ENCODE results near the gene NLGN4X.

The NLGN4X gene

DNA sequence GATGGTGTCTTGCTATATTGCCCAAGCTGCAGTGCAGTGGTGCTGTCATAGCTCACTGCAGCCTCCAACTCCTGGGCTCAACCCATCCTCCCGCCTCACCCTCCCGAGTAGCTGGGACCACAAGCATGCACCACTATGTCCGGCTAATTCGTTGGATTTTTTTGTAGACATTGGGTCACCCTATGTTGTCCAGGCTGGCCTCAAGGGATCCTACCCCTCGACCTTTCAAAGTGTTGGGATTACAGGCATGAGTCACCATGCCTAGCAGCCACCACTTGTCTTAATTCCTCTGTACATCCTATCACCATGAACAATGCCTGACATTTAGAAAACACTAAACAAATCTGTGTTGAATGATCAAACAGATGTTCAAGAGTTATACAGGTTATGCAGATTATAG is 76.7 kb downstream of the NLGN4X start:
- no peak for DNase-seq (ENCODE audit: low read depth)

DNA sequence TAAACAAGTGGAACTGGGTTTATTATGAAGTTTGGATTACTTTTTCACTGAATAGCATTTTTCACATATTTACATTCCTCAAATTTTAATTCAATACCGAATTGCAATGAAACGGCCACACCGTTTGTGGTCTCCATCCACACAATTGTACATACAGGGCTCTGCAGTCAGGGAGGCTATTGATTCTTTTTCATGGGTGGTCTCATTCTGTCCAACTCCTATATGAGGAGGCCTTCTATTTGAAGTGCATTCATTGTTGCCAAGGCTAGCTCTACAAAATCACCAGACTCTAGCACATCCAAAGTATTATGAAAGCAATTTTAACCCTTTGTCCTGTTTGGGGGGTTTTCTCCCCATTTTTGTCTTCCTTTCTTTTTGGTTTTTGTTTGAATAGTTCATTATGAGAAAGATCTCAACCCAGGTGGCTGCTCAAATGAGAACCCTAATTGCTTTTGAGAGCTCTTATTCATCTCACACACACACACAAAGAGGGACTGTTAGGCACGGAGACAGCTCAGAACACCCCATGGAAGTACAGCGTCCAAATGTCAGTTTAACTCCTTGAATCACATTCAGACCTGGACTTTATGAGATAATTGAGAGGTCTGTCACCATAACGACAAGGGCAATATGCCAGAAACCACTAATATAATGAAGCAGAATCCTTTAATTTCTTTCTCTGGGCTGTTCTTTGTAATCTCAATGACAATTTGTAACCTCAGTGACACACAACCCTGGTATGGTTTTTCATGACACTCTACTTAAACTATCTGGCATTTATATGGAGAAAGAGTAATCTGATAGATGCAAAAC is 79.4 kb downstream of the NLGN4X start:
- no peak for DNase-seq (ENCODE audit: low read depth)

DNA sequence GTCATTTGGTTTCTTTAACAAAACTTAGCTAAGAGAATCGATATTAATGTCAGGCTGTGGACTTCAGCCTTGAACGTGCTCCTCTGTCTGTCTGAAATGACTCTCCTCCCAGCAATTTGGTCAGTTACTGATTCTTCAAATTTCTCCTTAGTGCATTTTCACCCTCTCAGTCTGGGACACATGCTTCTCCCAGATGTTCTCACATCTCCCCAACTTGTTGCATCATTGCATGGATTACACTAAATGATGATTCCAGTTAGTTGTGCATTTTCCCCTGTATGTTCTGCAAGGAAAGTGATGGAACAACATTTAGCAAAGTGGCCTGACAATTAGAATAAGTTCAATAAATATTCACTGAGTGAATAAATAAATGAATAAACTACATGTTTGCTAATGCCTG is 94.4 kb downstream of the NLGN4X start:
- no peak for DNase-seq (ENCODE audit: low read depth)

DNA sequence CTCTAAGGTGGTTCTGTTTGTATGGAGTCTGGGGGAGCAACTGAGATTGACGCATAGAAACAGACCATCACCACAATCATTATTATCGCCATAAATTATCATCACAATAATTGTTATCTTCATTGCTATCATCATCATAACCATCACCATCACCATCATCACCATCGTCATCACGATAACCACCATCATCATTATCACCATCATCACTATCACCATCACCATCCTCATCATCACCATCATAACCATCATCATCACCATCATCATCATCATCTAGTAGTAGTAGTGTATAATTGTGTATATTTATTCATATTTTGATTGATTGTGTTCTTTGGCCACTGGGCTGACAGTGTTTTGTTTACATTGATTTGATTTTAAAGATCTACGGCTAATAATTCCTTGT is 95.7 kb downstream of the NLGN4X start:
- no peak for DNase-seq (ENCODE audit: low read depth)

DNA sequence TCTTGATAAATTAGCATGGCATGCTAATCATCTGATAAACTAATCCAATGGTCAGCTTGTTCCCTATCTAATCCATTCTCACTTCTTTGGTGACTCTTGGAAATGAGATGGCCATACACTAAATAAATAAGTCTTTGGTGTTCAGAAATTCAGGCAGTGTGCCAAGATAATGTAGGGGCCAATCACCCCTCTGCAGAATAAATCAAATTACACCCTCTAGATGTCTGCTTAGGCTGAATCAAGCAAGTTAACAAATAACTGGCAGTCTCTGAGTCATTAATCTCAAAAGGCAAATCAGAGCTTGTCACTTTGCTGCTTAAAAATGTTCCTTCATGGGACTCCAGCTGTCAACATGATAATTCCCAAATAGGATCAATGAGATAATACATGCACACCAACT is 97.4 kb downstream of the NLGN4X start:
- DNase-seq (ENCODE audit: low read depth) = no peak

DNA sequence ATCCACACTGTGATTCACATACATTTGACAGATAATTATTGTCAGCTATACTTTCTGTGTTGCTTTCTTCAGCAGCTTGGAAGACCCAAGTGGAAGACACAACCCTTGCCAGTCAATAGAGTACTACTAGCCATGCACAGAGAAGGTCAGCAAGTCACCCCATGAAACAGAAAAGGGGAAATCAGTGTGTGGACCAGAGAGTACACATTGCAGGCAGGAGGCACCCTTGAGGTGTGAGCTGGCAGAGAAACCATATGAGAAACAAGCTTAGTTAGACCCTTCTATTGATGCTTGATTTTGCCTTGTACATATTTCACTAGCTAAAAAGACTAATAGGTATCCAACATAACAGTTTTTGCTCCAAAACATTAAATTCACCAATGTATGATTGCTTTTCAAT is 99.5 kb downstream of the NLGN4X start:
- DNase-seq (ENCODE audit: low read depth) = no peak

DNA sequence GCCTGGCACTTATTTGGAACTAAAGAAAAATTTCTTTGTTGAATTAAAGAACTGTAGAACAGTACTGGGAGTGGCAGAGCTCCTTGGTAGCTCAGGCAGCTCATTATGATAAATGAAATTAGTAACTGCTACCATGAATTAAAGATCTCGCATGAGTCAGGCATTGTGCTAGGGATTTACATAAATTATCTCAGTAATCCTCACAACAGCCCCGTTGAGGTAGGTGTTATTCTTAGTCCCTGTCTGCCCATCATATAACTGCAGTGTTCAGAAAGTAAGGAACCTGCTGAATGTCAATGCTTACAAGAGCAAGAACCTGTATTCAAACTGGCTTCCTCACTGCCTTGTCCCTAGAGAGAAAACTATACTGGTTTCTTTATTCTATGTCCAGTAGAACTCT is 108.3 kb downstream of the NLGN4X start:
- no peak for DNase-seq (ENCODE audit: low read depth)

DNA sequence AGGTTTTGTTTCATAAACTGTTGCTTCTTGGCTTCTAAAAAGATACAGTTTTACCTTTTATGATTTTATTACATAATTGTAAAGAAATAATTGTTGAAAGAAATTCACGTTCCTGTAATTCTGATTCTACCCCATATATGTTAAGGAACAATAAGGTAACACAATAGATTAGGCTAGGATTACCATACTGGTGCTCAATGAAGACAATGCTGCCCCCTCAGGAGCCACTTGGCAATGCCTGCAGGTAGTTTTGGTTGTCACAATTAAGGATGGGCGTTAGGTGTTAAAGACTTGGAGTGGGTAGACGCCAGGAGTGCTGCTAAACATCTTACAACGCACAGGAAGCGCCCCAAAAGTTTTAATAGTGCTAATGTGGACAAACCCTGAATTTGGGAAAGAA is 133.2 kb downstream of the NLGN4X start:
- DNase-seq (ENCODE audit: low read depth) = no peak

DNA sequence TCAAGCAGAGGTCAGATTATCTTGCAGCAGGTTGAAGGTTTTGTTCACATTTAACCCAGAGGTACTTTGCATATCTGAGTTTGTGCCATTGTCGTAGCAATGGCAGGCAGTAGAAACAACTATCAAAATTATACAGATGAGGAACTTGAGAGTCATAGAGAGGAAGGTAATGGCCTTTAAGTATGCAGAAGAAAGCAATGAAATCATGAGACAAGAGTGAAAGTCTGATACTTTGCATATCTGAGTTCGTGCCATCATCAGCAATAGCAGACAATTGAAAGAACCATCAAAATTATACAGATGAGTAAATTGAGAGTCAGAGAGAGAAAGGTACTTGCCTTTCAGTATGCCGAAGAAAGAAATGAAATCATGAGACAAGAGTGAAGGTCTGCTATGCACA is 154.1 kb downstream of the NLGN4X start:
- DNase-seq (ENCODE audit: low read depth) = no peak

DNA sequence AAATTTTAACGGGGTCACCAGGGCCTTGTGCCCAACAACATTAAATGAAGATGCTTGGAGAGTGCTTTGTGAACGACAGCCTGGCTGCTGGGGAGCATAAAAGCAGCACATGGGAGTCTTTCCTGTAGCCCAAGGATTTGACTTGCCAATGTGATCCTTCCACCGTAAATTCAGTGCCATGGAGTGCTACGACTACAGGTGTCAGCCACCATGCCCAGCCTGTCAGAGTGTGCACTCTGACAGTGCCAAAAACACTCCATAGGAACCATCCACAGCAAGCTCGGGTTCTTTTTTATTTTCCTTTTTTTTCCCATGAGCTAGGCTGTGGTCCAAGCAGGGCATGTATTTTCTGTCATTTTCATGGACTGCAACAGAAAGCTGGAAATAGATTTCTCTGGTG is 156.9 kb downstream of the NLGN4X start:
- no peak for DNase-seq (ENCODE audit: low read depth)

DNA sequence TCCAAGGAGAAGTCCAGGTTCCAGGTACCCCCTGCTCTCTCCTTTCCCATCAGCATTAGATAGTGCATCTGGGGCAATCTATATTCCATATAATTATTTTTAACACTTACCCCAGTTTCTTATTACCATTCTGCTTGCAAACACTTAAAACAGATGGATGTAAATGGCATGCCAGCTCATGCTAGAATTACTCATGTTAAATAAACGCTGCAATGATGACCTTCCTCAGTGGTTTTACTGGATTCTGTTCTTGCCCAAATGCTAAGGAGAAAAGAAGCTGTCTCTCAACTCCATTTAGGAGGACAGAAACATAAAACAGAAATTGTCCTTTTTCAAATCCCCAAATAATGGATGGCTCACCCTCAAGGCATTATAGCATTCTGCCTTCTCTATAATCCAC is 161.1 kb downstream of the NLGN4X start:
- no peak for DNase-seq (ENCODE audit: low read depth)

DNA sequence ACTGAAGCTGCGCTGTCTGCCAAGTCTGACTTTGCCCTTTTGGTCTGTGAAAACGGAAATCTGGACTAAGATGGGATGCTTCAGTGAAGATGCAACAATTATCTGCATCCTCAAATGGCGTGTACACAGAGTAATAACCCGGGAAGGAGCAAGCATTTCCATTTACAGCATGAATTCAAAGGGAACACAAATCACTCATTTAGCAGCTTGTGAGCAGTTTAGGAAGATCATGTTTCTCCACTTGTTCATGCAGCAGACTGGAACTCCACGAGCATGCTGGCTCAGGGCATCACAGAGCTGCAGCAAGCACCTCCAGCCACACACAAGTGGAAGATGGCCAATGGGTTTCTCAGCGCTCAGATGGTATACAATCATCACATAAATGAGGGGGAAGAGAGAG is 175.5 kb downstream of the NLGN4X start:
- no peak for DNase-seq (ENCODE audit: low read depth)

DNA sequence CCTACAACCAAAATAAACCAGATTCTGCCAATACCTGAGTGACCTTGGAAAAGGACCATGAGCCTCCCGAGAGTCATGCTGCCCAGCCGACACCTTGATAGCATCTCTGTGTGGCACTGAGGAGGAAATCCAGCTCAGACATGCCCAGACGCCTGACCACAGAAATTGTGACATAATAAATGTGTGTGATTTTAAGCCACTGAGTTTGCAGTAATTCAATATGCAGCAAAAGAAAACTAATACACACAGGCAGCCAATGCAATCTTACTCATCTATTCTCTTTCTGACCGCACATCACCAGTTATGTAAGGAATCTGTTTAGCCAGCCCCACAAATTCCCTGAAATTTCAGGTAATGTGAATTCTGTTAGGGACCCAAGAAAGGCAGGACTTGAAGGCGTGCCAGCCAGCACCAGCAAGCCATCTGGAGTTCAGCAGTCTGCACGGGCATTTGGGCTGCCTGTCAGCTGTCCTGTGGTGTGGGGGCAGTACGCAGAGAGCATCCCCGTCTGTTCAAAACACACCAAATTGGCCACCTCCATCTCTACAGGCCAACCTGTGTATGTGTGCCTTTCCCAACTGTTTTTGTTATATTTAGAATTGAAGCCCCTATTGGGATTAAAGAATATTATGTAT is 176.4 kb downstream of the NLGN4X start:
- no peak for DNase-seq (ENCODE audit: low read depth)

DNA sequence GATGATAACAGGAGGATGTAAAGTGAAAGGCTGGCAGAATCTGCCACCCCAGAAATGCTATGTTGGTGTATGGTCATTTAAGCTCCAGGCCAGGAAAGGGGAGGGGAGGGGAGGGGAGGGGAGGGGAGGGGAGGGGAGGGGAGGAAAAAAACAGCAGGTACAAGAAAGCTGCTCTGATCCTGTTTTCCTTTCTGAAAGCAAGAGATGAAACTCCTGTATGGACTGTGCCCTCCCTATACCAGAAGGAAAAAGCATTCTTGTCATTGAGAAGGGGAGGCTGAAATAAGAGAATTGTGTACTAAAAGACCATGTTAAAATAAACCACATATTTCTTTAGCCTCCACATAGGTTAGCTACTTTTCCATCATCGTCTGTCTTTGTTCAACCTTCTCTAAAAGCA is 179.5 kb downstream of the NLGN4X start:
- DNase-seq (ENCODE audit: low read depth) = no peak

DNA sequence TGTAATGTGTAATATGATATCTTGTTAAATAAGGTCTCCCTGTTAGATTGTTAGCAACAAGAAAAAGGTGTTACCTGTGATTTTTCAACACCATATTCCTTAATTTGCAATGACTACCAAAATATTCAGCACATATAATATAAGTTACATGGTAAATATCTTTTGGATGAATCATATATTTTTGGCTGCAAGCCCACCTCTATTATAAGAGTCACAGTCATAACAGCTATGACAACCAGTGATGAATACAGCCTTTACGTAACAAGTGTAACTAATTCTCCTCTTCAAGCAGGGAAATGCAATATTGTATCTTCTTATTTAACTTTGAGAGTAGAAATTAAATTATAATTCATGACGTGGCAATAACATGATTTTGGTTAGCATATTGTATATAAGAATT is 187.0 kb downstream of the NLGN4X start:
- DNase-seq (ENCODE audit: low read depth) = no peak

DNA sequence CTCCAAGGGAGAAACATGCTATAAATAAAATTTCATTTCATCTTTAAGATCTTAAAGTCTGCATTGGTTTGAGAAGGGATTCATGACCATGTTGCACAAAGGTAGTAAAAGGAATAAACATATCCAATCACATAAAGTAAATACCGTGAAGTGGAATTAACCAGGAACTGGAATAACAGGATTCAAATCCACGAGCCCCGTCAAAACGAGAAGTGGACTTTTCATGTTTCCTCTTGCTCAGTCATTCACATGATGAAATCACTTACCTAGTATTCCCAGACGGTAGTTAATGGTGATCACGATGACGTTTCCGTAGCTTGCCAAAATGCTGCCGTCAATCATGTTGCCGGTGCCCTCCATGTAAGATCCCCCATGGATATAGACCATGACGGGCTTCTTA is 199.7 kb downstream of the NLGN4X start:
- DNase-seq (ENCODE audit: low read depth) = no peak

DNA sequence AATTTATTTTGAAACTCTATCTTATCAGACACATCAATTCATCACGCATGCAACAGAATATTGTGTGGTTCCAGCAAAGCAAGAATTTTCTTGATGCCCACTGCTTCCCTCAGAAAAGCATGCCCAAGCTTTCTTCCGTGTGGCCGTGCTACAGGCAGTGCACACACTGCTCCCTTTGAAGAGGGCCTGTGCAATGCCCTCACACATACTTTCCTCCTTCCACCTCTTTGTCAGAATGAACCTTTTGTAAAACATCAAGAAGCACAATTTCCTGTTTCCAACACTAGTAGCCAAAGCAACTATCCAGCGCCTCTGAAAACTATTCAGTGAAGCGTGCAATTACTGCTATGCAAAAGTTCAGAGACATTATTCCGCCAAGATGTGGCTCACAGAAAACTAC is 201.7 kb downstream of the NLGN4X start:
- DNase-seq (ENCODE audit: low read depth) = no peak

DNA sequence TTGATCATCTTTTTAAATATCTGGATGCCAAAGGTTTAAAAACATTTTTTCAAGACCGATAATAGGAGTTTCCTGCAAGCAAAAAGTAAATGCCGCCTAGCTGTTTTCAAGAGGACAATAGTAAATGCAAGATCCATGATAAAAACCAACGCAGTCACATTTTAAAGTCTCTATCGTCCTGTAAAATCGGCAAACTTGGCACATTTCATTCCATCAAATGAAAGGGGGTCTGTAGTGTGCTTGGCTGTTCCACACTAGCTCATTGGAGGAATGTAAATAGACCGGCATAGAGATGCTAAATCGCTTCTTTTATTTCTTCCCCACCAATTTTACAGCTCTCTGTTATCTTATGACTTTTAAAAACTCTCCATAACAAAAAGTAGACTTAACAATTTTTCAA is 202.2 kb downstream of the NLGN4X start:
- DNase-seq (ENCODE audit: low read depth) = no peak

DNA sequence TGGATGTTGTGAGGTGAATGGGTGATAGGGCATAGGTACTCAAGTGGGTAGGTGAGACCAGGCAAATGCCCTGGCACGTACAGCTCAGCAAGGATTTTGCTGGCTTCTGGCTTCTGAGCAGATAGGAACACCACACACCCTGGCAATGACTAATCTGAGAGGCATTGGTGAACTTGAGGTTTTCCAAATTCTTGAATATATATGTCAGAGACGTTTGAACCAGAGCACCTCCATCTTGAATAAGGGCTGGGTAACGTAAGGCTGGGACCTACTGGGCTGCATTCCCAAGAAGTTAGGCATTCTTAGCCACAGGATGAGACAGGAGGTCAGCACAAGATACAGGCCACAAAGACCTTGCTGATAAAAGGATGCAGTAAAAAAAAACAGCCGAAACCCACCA is 204.5 kb downstream of the NLGN4X start:
- no peak for DNase-seq (ENCODE audit: low read depth)

DNA sequence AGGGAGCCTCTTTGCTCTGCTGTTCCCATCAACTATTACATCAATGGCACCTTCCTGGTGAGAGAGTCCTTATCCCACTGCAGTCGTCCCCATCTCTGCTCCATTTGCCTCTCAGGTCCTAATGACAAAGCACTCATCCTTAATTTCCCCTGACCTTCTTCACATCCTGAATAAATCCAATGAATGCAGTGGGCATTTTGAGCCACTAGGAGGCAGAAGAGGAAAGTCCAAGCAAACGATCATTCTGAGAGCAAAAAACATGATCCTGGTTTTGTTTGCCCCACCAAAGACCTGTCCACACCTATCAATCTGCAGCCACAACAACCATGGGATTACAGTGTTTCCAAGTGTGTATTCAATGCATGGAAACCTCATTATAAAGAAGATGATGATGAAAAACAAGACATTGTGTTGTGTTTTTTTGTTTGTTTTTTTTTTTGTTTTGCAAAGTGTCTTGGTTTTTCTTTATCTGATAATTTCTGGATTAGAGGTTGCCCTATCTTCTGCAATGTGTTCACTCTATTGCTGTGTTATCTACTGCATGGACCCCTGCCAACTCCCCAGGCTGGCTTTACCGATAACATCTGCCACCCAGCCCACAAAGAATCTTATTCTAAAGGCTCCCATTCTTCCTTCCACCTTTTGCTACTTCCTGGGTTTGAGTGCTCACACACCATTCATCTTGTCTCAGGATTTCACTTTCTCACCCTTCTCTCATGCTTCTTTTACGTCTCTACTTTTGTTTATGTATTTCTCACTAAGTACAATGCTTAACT is 207.2 kb downstream of the NLGN4X start:
- no peak for DNase-seq (ENCODE audit: low read depth)

DNA sequence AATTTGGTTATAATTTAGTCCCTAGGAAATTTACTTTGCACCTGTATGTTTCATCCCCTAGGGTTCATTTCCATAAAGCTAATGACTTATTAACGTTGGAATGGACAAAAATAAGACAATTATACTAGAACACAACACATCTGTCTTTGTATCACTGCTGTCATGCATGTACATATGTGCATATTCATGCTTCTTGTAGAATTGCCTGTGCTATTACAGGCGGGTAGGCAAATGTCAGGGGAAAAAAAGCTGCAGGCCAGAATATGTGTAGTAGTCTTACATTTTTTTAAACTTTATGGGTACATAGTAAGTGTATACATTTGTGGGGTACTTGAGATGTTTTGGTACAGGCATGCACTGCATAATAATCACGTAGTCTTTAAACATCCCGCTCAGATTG is 209.6 kb downstream of the NLGN4X start:
- no peak for DNase-seq (ENCODE audit: low read depth)

DNA sequence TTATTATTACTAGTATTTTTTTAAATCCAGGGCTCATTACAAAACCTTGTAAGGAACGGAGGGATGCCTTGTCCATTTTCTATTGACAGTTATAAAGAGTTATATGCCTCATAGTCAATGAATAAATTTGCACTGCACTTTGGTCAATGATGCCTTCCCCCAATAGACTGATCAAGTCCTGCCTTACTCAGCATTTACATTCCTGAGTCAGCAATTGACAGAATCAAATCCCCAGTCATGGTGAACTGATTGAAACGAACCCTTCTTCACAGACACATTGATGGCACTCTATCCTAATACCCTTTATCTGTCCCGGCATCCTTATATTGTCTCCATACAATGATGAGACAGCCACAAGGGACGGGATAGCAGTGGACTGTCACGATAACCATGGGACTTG is 213.2 kb downstream of the NLGN4X start:
- no peak for DNase-seq (ENCODE audit: low read depth)

DNA sequence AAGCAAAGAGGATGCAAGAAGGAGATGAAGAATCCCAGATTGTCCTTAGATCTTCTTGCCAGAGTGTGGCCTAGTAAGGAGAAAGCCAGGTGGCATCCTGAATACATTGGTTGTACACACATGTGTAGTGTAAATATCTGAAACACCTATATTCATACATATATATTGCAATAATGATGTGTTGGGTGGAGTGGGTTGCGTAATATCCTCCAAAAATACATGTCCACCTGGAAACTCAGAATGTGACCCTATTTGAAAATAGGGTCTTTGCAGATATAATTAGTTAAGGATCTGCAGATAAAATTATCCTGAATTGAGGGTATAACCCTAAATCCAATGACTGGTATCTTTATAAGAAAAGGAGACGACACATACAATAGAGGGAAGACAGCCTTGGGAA is 216.3 kb downstream of the NLGN4X start:
- no peak for DNase-seq (ENCODE audit: low read depth)
